HepG2 (cell line): ENCODE measurements around the gene UBQLN1. TPM values are rescaled to one million over a fixed set of nuclear protein-coding genes. Genes with fewer than 3 reads are reported as not detected.

Experiments
- HBP1 ChIP-seq: IDR thresholded peaks from 2 replicates; pipeline ENCODE4 v1.6.1; 2016; ENCODE audit warnings: low read depth, control low read depth
- HNRNPUL1 ChIP-seq: fragments of 200-400 bp; formaldehyde crosslinking; IDR thresholded peaks from 2 replicates; pipeline ENCODE4 v1.6.1; 2017; ENCODE audit warnings: low read depth, mild to moderate bottlenecking, low read length, moderate library complexity
- LCORL ChIP-seq, 2 experiments: fragments of 450-650 bp in 1 of 2; sonication (generic) in 1 of 2; formaldehyde crosslinking in 1 of 2; IDR thresholded peaks; 2 replicates each; pipeline versions ENCODE4 v1.5.0 to v1.6.1; 2017 to 2020; ENCODE audit warnings: antibody characterized with exemption in 1 of 2, missing genetic modification reagents in 1 of 2
- LRRFIP1 ChIP-seq: sonication (generic); formaldehyde crosslinking; conservative IDR thresholded peaks from 2 replicates; pipeline ENCODE4 v1.4.0; 2020; ENCODE audit warnings: missing genetic modification reagents
- MED1 ChIP-seq: sonication (generic); formaldehyde crosslinking; IDR thresholded peaks from 2 replicates; pipeline ENCODE4 v1.4.0; 2020; ENCODE audit warnings: missing genetic modification reagents
- RBFOX2 ChIP-seq: fragments of 200-400 bp; formaldehyde crosslinking; IDR thresholded peaks from 2 replicates; pipeline ENCODE4 v1.6.1; 2017; ENCODE audit warnings: low read depth, mild to moderate bottlenecking, low read length
- RERE ChIP-seq: IDR thresholded peaks from 2 replicates; pipeline ENCODE4 v1.6.1; 2016; ENCODE audit warnings: low read depth, missing genetic modification reagents, missing compliant biosample characterization
- RFX1 ChIP-seq: fragments of 450-650 bp; IDR thresholded peaks from 2 replicates; pipeline ENCODE4 v1.6.1; 2017
- SMARCC2 ChIP-seq: fragments of 450-650 bp; IDR thresholded peaks from 2 replicates; pipeline ENCODE4 v1.6.1; 2017; ENCODE audit warnings: antibody characterized with exemption, mild to moderate bottlenecking
- THAP9 ChIP-seq: sonication (generic); formaldehyde crosslinking; IDR thresholded peaks from 2 replicates; pipeline ENCODE4; 2020; ENCODE audit warnings: missing genetic modification reagents, mild to moderate bottlenecking, borderline replicate concordance
- WIZ ChIP-seq: sonication (generic); formaldehyde crosslinking; IDR thresholded peaks from 2 replicates; pipeline ENCODE4 v1.5.1; 2020; ENCODE audit warnings: mild to moderate bottlenecking, missing genetic modification reagents
- ZBTB10 ChIP-seq: sonication (generic); formaldehyde crosslinking; IDR thresholded peaks from 2 replicates; pipeline ENCODE4 v1.4.0; 2020; ENCODE audit warnings: missing genetic modification reagents, borderline replicate concordance
- ZNF7 ChIP-seq: IDR thresholded peaks from 2 replicates; pipeline ENCODE4 v1.6.1; 2016; ENCODE audit warnings: missing biosample characterization, missing genetic modification reagents
- polyA plus RNA-seq, 8 experiments: library from polyadenylated mRNA; depleted of rRNA in 3 of 8; stranded (reverse) in 7 of 8; unstranded in 1 of 8; fragments of >200 nt; fragmentation: Illumina TruSeq in 4 of 8; extraction: Trizol in 4 of 8; gene quantifications; 2 replicates each; pipeline versions ENCODE4 v1.2.1 to v1.2.3, GENCODE V29; 2011 to 2016; ENCODE audit warnings: low read depth in 4 of 8, missing spikeins in 1 of 8, mixed read lengths in 1 of 8; ENCODE audit not compliant: insufficient read depth in 1 of 8
- total RNA-seq, 5 experiments: library from RNA; depleted of rRNA; stranded (reverse); fragments of >200 nt; fragmentation: Illumina TruSeq; extraction: Trizol; gene quantifications; 2 replicates each; pipeline ENCODE4 v1.2.3, GENCODE V29; 2016; ENCODE audit warnings: low read depth in 1 of 5

Gene UBQLN1
- total and polyA plus RNA-seq, 2 of the 13 experiments (the other 11 are each of a cell fraction or from before 2014, with no cell fraction given), result 78.1 to 83.8 TPM

- TF ChIP-seq LCORL (IDR thresholded peaks at IDR 0.05) (no peak), LCORL (CRISPR knock-in tag; IDR thresholded peaks at IDR 0.05) (no peak), SMARCC2 (no peak), LRRFIP1 (CRISPR knock-in tag) (no peak), THAP9 (CRISPR knock-in tag) (peak; percentile 47; the same call in 1 of the 2 replicates), WIZ (CRISPR knock-in tag) (0 out of 2 replicates have a peak, but pooled peaks have one; percentile 69), HBP1 (peak; percentile 32; the same call in 1 of the 2 replicates), RERE (CRISPR knock-in tag) (peak; percentile 25; the same call in 1 of the 2 replicates), MED1 (CRISPR knock-in tag) (0 out of 2 replicates have a peak, but pooled peaks have one; percentile 7), ZBTB10 (CRISPR knock-in tag) (peak; percentile 90), ZNF7 (CRISPR knock-in tag) (no peak), RBFOX2 (peak; percentile 96), RFX1 (no peak), HNRNPUL1 (no peak)
Observed at GRCh38 chr9:83622939-83623678, 84.6 kb downstream of the UBQLN1 start, which contains the start of gene IDNK (continued).
